Stomach (tissue), 4 donors: ENCODE measurements around the gene TFDP2.

Experiments
- POLR2A ChIP-seq, 4 donors: fragments of 450-650 bp; IDR thresholded peaks; one replicate each; pipeline ENCODE4 v1.6.1; 2016; ENCODE audit warnings: antibody characterized with exemption in 4 of 4, control low read depth in 2 of 4, mild to moderate bottlenecking in 1 of 4, moderate library complexity in 1 of 4
- POLR2AphosphoS5 ChIP-seq, 3 donors: sonication (generic); formaldehyde crosslinking; IDR thresholded peaks; one replicate each; pipeline ENCODE4 v1.6.1; 2016; ENCODE audit warnings: antibody characterized with exemption in 3 of 3
- TF ChIP-seq, protein P1 (sequence below), 7 experiments: fragments of 450-650 bp in 4 of 7; fragments of 200-600 bp in 3 of 7; sonication (generic) in 3 of 7; IDR thresholded peaks; one replicate each; pipeline ENCODE4 v1.5.1; 2016 to 2019; ENCODE audit warnings: antibody characterized with exemption in 7 of 7, control low read depth in 2 of 7, mild to moderate bottlenecking in 1 of 7

DNA sequence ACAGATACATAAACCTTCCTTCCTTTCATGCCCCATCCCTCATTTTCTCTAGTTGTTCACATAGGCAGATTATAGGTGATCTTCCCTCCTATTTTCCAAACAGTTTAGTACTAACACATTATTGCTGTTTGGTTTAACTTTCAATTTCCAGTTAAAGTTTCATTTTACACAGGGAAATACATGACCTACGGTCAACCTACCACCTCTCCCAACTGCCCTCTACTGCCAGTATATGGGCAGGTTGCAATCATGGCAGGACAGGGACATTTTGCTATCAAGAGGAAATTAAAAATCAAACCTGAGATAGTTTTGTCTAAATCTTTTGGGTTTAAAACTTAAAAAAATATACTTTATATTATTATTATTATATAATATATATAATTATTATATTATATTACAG is 26.1 kb upstream of the TFDP2 start:
- TF ChIP-seq POLR2A (IDR thresholded peaks at IDR 0.05) (no peak), POLR2AphosphoS5 (IDR thresholded peaks at IDR 0.05) (no peak)
- TF ChIP-seq, protein P1, sequence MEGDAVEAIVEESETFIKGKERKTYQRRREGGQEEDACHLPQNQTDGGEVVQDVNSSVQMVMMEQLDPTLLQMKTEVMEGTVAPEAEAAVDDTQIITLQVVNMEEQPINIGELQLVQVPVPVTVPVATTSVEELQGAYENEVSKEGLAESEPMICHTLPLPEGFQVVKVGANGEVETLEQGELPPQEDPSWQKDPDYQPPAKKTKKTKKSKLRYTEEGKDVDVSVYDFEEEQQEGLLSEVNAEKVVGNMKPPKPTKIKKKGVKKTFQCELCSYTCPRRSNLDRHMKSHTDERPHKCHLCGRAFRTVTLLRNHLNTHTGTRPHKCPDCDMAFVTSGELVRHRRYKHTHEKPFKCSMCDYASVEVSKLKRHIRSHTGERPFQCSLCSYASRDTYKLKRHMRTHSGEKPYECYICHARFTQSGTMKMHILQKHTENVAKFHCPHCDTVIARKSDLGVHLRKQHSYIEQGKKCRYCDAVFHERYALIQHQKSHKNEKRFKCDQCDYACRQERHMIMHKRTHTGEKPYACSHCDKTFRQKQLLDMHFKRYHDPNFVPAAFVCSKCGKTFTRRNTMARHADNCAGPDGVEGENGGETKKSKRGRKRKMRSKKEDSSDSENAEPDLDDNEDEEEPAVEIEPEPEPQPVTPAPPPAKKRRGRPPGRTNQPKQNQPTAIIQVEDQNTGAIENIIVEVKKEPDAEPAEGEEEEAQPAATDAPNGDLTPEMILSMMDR (IDR thresholded peaks at IDR 0.05): no peak
